GM19239 (cell line): Measurements from ENCODE around the gene TIAM2.

ENCODE experiments used
- DNase-seq: peaks from one replicate; pipeline ENCODE4 v3.0.0; 2011; ENCODE audit warnings: low spot score; ENCODE audit not compliant: insufficient read length
- FAIRE-seq: peaks from 2 replicates; lab custom pipeline; 2011; peaks lifted over from hg19 to GRCh38; lab: Jason Lieb, UNC

Gene TIAM2

GRCh38 chr6:155150967-155151671, 156.0 kb downstream of the TIAM2 start:
- DNase-seq (no peak), FAIRE-seq (no peak)

GRCh38 chr6:155152211-155153076, 157.3 kb downstream of the TIAM2 start:
- no peak for DNase-seq
- no peak for FAIRE-seq

- FAIRE-seq (no peak), DNase-seq (no peak)
These were observed 159.2 kb downstream of the TIAM2 start for GRCh38 chr6:155154158-155154830.

DNA sequence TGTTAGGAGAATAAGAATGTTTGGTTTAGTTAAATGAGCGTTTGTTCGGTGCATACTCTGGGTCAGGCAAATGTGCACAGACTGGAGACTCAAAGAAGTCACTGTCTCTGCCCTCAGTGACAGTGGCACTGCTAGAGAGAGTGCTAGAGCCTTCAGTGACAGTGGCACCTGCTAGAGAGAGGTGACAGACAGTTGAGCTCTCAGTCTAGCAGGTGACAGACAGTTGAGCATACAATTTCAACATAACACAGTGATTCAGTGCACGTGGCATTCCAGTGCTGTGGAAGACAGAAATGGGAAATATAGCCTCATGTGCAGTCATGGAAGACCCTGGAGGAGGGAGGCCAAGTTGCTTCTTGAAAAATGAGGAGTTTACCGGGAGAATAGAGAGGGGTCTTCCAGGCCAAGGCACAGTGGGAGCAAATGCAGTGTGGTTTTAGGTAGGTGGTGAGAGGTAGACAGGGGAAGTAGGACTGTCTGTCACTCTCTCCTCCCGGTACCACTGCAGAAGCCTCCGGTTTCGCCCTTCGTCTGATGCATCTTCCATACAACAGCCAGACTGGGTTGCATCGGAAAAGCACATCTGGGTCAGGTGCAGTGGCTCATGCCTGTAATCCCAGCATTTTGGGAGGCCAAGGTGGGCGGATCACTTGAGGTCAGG, 160.8 kb downstream of the TIAM2 start:
- FAIRE-seq (no peak), DNase-seq (no peak)

GRCh38 chr6:155157101-155157500, 162.0 kb downstream of the TIAM2 start:
- FAIRE-seq (no peak), DNase-seq (no peak)

- DNase-seq, result no peak
- no peak for FAIRE-seq
These were observed 163.1 kb downstream of the TIAM2 start for GRCh38 chr6:155158030-155158843.

GRCh38 chr6:155162682-155163081, 167.6 kb downstream of the TIAM2 start:
- no peak for DNase-seq

DNA sequence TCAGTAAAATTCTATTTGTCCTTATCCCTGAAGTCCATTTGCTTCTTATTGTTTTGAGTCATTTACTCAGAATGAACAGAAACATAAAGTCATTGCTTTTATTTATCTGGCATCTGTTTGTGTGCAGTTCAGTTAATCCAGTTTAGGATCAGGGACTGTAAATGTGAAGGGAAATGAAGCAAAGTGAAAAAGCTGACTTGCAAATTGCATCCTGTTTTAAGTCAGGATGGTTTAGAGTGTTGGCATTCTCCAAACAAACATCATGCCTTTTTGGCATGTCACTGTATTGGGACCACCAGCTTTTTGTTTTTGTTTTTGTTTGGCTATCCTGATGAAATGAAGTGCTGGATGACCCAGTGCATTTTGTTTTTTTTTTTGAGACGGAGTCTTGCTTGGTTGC, 168.5 kb downstream of the TIAM2 start:
- FAIRE-seq (no peak), DNase-seq (no peak)

More at GRCh38 chr6:155162682-155163081, 167.6 kb downstream of the TIAM2 start:
- FAIRE-seq, result no peak

GRCh38 chr6:155165029-155165710, 170.1 kb downstream of the TIAM2 start:
- no peak for FAIRE-seq
- no peak for DNase-seq

- DNase-seq, result no peak
- FAIRE-seq, result no peak
These were observed 175.4 kb downstream of the TIAM2 start for GRCh38 chr6:155170519-155170918.

DNA sequence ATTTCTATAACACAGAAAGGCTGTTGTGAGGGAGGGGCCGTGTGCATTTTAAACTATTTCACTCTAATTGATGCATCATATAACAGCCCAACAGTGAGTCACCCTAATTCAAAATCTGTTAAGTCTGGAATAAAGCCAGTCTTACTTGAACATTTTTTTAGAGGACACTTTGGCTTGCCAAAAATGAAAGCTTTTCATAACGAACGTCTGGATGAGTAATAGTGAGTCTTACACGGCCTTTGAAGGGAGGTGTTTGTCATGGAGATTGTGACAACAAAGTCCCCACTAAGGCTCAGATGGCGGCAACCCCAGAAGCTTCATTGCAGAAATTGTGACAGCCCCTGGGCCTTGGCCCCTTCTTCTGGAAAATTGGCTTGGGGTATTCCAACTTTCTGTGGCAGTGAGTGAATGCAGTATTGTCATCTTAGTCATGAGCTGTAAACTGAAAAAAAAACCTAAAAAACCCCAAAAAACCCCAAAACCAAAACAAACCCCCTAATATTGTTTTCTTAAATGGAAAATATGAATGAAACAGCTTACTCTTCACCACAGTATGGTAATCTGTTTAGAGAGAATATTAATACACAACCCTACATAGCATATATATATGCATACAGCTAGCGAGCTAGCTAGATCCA, 176.1 kb downstream of the TIAM2 start:
- DNase-seq (peak; percentile 29), FAIRE-seq (peak; percentile 58)

DNA sequence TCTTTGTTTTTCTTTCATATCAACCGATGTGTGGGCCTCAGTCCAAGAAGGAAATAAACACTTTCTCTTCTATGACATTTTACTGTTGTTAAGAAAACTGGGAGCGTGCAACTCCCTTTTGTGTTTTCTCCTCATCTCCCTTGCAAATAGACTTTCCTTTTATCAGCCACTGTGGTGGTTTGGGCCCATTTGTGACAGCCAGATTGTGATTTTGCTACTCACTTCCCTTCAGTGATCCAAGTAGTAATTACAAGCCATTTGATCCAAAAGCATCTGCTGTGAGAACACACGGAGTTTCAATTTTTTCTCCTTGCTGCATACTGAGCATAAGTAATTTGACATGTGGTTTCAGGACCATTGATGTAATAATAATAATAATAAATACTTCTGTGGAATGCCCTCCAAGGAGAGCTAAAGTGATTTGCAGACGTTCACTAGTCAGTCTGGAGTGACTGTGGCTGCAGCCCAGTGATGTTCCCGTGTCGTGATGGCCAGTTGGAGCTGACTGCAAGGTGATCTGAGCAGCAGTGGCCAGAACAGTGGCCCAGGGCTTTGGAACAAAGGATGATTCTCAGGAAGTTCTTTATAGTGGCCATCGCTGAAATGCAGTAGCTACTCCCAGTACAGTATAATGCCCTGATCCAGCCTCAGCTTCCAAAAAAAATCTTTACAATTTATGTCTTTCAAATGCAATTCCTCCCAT, 176.8 kb downstream of the TIAM2 start:
- DNase-seq, result no peak
- peak; percentile 67 for FAIRE-seq

DNA sequence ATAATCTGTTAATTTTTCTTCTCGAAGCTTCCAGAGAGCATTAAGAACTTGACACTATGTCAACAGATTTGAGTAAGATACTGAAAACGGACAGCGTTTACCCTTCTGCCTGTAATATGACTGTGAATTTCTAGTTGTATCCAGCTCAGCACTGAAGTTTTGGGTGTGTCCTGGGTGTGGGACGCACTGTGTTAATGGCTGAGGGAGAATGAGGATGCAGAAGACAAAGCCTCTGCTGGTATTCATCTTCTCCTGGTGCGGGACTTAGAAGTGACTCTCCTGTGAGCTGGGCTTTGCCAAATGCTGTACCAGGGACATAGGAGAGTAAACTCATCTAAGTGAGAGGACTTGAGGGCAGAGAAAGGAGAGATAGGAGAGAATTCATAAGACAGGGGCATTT, 178.4 kb downstream of the TIAM2 start:
- DNase-seq (no peak), FAIRE-seq (no peak)

DNA sequence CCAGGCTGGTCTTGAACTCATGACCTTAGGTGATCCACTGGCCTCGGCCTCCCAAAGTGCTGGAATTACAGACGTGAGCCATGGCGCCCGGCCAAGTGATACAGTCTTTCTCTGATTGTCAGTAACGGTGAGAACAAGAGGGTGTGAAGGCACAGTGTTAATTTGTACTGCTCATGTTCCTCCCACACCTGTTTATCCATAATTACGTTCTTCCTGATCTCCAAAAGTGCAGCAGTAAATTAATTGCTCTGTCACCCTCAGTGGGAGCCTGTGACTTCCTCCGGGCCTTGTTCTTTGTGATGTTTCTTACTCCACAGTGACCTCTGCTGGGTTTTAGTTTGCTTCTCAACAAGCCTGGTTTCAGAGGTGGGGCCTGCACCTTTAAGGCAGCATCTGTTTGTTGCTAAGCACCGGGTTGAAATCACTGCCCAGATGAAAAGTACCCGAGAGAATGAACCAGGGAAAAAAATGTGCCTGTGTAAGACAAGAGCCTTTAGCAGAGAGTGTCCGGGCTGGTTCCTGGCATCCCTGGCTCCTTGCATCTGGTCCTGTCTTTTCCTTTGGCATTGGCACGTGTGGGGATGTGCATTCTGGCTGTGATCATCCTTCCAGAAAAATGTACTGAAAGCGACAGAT, 179.6 kb downstream of the TIAM2 start:
- DNase-seq (peak; percentile 46), FAIRE-seq (peak; percentile 90)

- DNase-seq, result no peak
- FAIRE-seq, result peak; percentile 69
These were observed 182.3 kb downstream of the TIAM2 start for GRCh38 chr6:155177363-155177961.

GRCh38 chr6:155181498-155181897, 186.4 kb downstream of the TIAM2 start:
- DNase-seq, result no peak
- FAIRE-seq, result peak; percentile 54

GRCh38 chr6:155182103-155182502, 187.0 kb downstream of the TIAM2 start:
- DNase-seq (no peak), FAIRE-seq (no peak)
